HFF-Myc (cell line): ENCODE measurements around the gene DHX16.
"Not testable (repeated sequence)": the region's sequence is repeated elsewhere in the genome, so short reads cannot be mapped to it uniquely, and the experiment has no call there.

Experiments used
- DNase-seq: peaks from one replicate; pipeline ENCODE4 v3.0.0-alpha.2; 2011; ENCODE audit warnings: low read depth; ENCODE audit errors: extremely low read depth
- H3K4me3 ChIP-seq: replicated peaks from 2 replicates; pipeline ENCODE4 v1.5.1; 2011; ENCODE audit warnings: low read depth, mild to moderate bottlenecking, control low read depth, low read length
- CTCF ChIP-seq: IDR thresholded peaks from 2 replicates; pipeline ENCODE4 v1.5.1; 2012; ENCODE audit warnings: mild to moderate bottlenecking, low read depth, low read length, control low read depth; ENCODE audit errors: missing control alignments

The DHX16 gene

GRCh38 chr6:30676660-30677285 lies 4.0 kb upstream of the DHX16 start:
- no peak for TF ChIP-seq CTCF
- H3K4me3 ChIP-seq, result no peak overlapping the region
- DNase-seq, result no peak

- no peak for DNase-seq
- no peak for TF ChIP-seq CTCF
- no peak overlapping the region; the same call in 1 of the 2 replicates for H3K4me3 ChIP-seq
Observed at GRCh38 chr6:30670760-30671527, 1.9 kb downstream of the DHX16 start.

GRCh38 chr6:30666300-30666699 lies 6.5 kb downstream of the DHX16 start:
- H3K4me3 ChIP-seq, DNase-seq: not testable (repeated sequence)

GRCh38 chr6:30664994-30665767 lies 7.6 kb downstream of the DHX16 start:
- TF ChIP-seq CTCF, result no peak
- no peak for DNase-seq
- H3K4me3 ChIP-seq, result no peak overlapping the region

- H3K4me3 ChIP-seq, DNase-seq: not testable (repeated sequence)
Observed at GRCh38 chr6:30657922-30658321, 14.9 kb downstream of the DHX16 start.

- DNase-seq, result no peak
- no peak for TF ChIP-seq CTCF
- H3K4me3 ChIP-seq, result no peak overlapping the region
Observed at GRCh38 chr6:30657454-30657853, 15.4 kb downstream of the DHX16 start.

- no peak for DNase-seq
- TF ChIP-seq CTCF, result no peak
- H3K4me3 ChIP-seq, result no peak overlapping the region
Observed at GRCh38 chr6:30656513-30656912, 16.3 kb downstream of the DHX16 start.
